ENCODE results near the gene PLCD3. TPM values are rescaled to one million over a fixed set of nuclear protein-coding genes. Genes with fewer than 3 reads are reported as not detected.

The PLCD3 gene
- total and polyA plus RNA-seq, 2 of the 4 experiments (the other 2 are of a cell fraction), result 5.6 to 36.6 TPM

- intact Hi-C loops (cut with micrococcal nuclease) (no loop called here), dilution Hi-C loops (cut with HindIII; ENCODE audit: low sequenced_read_pairs, unreplicated experiment) (no loop called here), in situ Hi-C loops (cut with MboI; ENCODE audit: low sequenced_read_pairs) (no loop called here)
- H3K9me3 ChIP-seq (ENCODE audit: control insufficient read depth, insufficient read depth, low read length), result no peaks in the 10 kb centered on the region
- H3K9ac ChIP-seq (ENCODE audit: low read depth, low read length), result no peak overlapping the region
- no TSS peak for BruUV-seq (replicated peaks)
- WGBS, 2 experiments (ENCODE audit: extremely low coverage in 2 of 2, insufficient read length in 1 of 2), result 88% methylated on average over 1 of the region's 9 CpGs; no CpG with 5 or more reads in 1 of the 2 experiments
- no peak for ATAC-seq (ENCODE audit: low read depth)
- CTCF ChIA-PET, result interaction anchor here (1.9 kb wide), 1 partner anchor 9 kb away, joined by 5 read pairs; no protein-coding TSS in a partner anchor
- no peak overlapping the region for H2BK20ac ChIP-seq (ENCODE audit: low read depth, low read length)
- no peak overlapping the region for H3K27ac ChIP-seq (ENCODE audit: insufficient read depth, low read length)
- no peak overlapping the region for H4K91ac ChIP-seq (ENCODE audit: insufficient read depth, low read depth, low read length)
- H3K56ac ChIP-seq (ENCODE audit: extremely low read depth, insufficient read depth, low read length), result no peak overlapping the region
- H3K9me1 ChIP-seq (ENCODE audit: insufficient read depth, low read length), result no peaks in the 10 kb centered on the region
- H4K8ac ChIP-seq (ENCODE audit: low read depth in 2 of 2, low read length in 2 of 2), result no peak overlapping the region
- no peak overlapping the region for H2AK5ac ChIP-seq (ENCODE audit: low read depth, low read length)
- no peak overlapping the region for H2BK120ac ChIP-seq (ENCODE audit: low read depth, low read length)
- H3K27me3 ChIP-seq (ENCODE audit: control insufficient read depth, insufficient read depth, low read length), result no peaks in the 10 kb centered on the region
- TF ChIP-seq CEBPB (IDR thresholded peaks at IDR 0.05; ENCODE audit: low read depth, low read length) (no peak), RAD21 (IDR thresholded peaks at IDR 0.05; ENCODE audit: low read length) (no peak), RFX5 (IDR thresholded peaks at IDR 0.05; ENCODE audit: low read depth, low read length) (no peak), MAFK (IDR thresholded peaks at IDR 0.05; ENCODE audit: low read depth, low read length) (no peak), CTCF (conservative IDR thresholded peaks at IDR 0.05; ENCODE audit: low read depth, low read length) (no peak), USF2 (IDR thresholded peaks at IDR 0.05; ENCODE audit: low read depth, low read length) (no peak), POLR2A (IDR thresholded peaks at IDR 0.05; ENCODE audit: low read depth, low read length) (no peak), CHD1 (IDR thresholded peaks at IDR 0.05; ENCODE audit: low read depth, low read length) (no peak), MAZ (IDR thresholded peaks at IDR 0.05; ENCODE audit: borderline replicate concordance, low read depth, low read length) (no peak), ELK1 (IDR thresholded peaks at IDR 0.05; ENCODE audit: borderline replicate concordance, low read depth, low read length) (no peak), RCOR1 (IDR thresholded peaks at IDR 0.05; ENCODE audit: insufficient replicate concordance, low read length) (no peak), NFE2L2 (IDR thresholded peaks at IDR 0.05; ENCODE audit: low read depth, low read length) (no peak), MXI1 (IDR thresholded peaks at IDR 0.05; ENCODE audit: borderline replicate concordance, low read depth, low read length) (no peak)
- no peak overlapping the region for H3K4ac ChIP-seq (ENCODE audit: low read depth, low read length)
- H3K79me1 ChIP-seq (ENCODE audit: low read depth in 1 of 2, low read length in 2 of 2), result peaks cover 4 to 30% of the 10 kb centered on the region in 2 experiments; a peak in 2 of 4 replicates
- no peak overlapping the region for H4K5ac ChIP-seq (ENCODE audit: low read depth, low read length)
- H3K14ac ChIP-seq (replicated peaks; ENCODE audit: low read depth, low read length), result no peak overlapping the region
- peaks cover 13% of the 10 kb centered on the region for H4K20me1 ChIP-seq (ENCODE audit: insufficient read depth, low read length)
- no peak overlapping the region for H3K4me2 ChIP-seq (ENCODE audit: low read depth, low read length)
- no peak overlapping the region for H3K23ac ChIP-seq (ENCODE audit: low read depth, low read length)
- H3K36me3 ChIP-seq (ENCODE audit: control insufficient read depth, insufficient read depth, low read length), result peaks cover 75% of the 10 kb centered on the region
- H3K4me3 ChIP-seq (ENCODE audit: insufficient read depth, low read depth, low read length), result no peak overlapping the region
- no peak overlapping the region for H2AK9ac ChIP-seq (replicated peaks; ENCODE audit: low read depth, low read length, poor library complexity)
- DNase-seq, result no peak
- H2BK5ac ChIP-seq (ENCODE audit: low read depth, low read length, poor library complexity, severe bottlenecking), result no peak overlapping the region
- H2BK15ac ChIP-seq (ENCODE audit: low read depth, low read length), result no peak overlapping the region
- no peak overlapping the region for H3K18ac ChIP-seq (ENCODE audit: low read depth, low read length)
- no peak overlapping the region for H2AFZ ChIP-seq (replicated peaks; ENCODE audit: low read length, poor library complexity)
- no peaks in the 10 kb centered on the region for H3K4me1 ChIP-seq (ENCODE audit: control insufficient read depth, insufficient read depth, low read length)
- POLR2A ChIA-PET (ENCODE audit: unreplicated experiment), result no interaction called here
Observed at GRCh38 chr17:45108051-45108450, 24.3 kb downstream of the PLCD3 start.
